HEK293 (cell line): ENCODE data around the gene SYTL5.

Experiments
- CTCF ChIA-PET: fragments of 350-600 bp; formaldehyde crosslinking; extraction: SDS; loops from one replicate; lab custom pipeline; 2021; ENCODE audit warnings: antibody characterized with exemption; lab: Yijun Ruan, JAX
- POLR2A ChIA-PET: fragments of 300-600 bp; formaldehyde crosslinking; extraction: SDS; loops from one replicate; lab custom pipeline; 2020; ENCODE audit warnings: antibody characterized with exemption, inconsistent platforms; lab: Yijun Ruan, JAX
- H3K27ac ChIP-seq: fragments of 200-500 bp; sonication (Bioruptor generic); 2 replicates; pipeline ENCODE4 v1.5.1; 2014; ENCODE audit warnings: low read depth, low read length, control low read depth, inconsistent platforms; ENCODE audit errors: extremely low read depth
- H3K36me3 ChIP-seq, 2 experiments: fragments of 200-500 bp in 1 of 2; sonication (Bioruptor generic) in 1 of 2; 1 replicate in 1 of 2; 2 replicates in 1 of 2; pipeline ENCODE4 v1.5.1; 2014 to 2017; ENCODE audit warnings: inconsistent platforms in 2 of 2, low read length in 2 of 2; ENCODE audit not compliant: control insufficient read depth in 2 of 2, insufficient read depth in 1 of 2
- H3K4me1 ChIP-seq: fragments of 200-500 bp; sonication (Bioruptor generic); 2 replicates; pipeline ENCODE4 v1.5.1; 2014; ENCODE audit warnings: mild to moderate bottlenecking, low read length, inconsistent platforms; ENCODE audit not compliant: control insufficient read depth, insufficient read depth
- H3K4me3 ChIP-seq: 2 replicates; pipeline ENCODE4 v1.5.1; 2011; ENCODE audit warnings: low read depth, mild to moderate bottlenecking, control low read depth, low read length, moderate library complexity
- H3K9me3 ChIP-seq: fragments of 200-500 bp; sonication (Bioruptor generic); 2 replicates; pipeline ENCODE4 v1.5.1; 2014; ENCODE audit warnings: low read depth, low read length, inconsistent platforms; ENCODE audit not compliant: control insufficient read depth, insufficient read depth
- CTCF ChIP-seq: fragments of 450-650 bp; formaldehyde crosslinking; IDR thresholded peaks from 2 replicates; pipeline ENCODE4 v1.5.1; 2016; ENCODE audit warnings: missing biosample characterization, missing genetic modification characterization
- ELK4 ChIP-seq: IDR thresholded peaks from 2 replicates; pipeline ENCODE4 v1.6.1; 2011; ENCODE audit warnings: mild to moderate bottlenecking, low read depth, low read length, borderline replicate concordance
- GLI2 ChIP-seq: fragments of 450-650 bp; formaldehyde crosslinking; IDR thresholded peaks from 2 replicates; pipeline ENCODE4; 2017; ENCODE audit warnings: missing biosample characterization, missing genetic modification characterization, low read depth, borderline replicate concordance
- GLI4 ChIP-seq: fragments of 450-650 bp; formaldehyde crosslinking; IDR thresholded peaks from 2 replicates; pipeline ENCODE4 v1.5.1; 2016; ENCODE audit warnings: missing biosample characterization, missing genetic modification characterization
- GLIS1 ChIP-seq: fragments of 450-650 bp; formaldehyde crosslinking; IDR thresholded peaks from 2 replicates; pipeline ENCODE4 v1.5.1; 2016; ENCODE audit warnings: missing biosample characterization, missing genetic modification characterization
- GLIS2 ChIP-seq: fragments of 450-650 bp; formaldehyde crosslinking; IDR thresholded peaks from 2 replicates; pipeline ENCODE4 v1.5.1; 2016; ENCODE audit warnings: missing biosample characterization, missing genetic modification characterization
- MEIS1 ChIP-seq: sonication (generic); formaldehyde crosslinking; IDR thresholded peaks from 2 replicates; pipeline ENCODE4 v1.8.1; 2022; ENCODE audit warnings: missing genetic modification reagents, mild to moderate bottlenecking, borderline replicate concordance
- PATZ1 ChIP-seq: fragments of 450-650 bp; formaldehyde crosslinking; IDR thresholded peaks from 2 replicates; pipeline ENCODE4 v1.5.1; 2016; ENCODE audit warnings: missing biosample characterization, missing genetic modification characterization
- PRDM4 ChIP-seq: fragments of 450-650 bp; formaldehyde crosslinking; IDR thresholded peaks from 2 replicates; pipeline ENCODE4 v1.5.1; 2017; ENCODE audit warnings: missing biosample characterization, missing genetic modification characterization
- SCRT2 ChIP-seq: fragments of 450-650 bp; formaldehyde crosslinking; IDR thresholded peaks from 2 replicates; pipeline ENCODE4 v1.5.1; 2016; ENCODE audit warnings: missing biosample characterization, missing genetic modification characterization
- SP2 ChIP-seq: fragments of 450-650 bp; formaldehyde crosslinking; IDR thresholded peaks from 2 replicates; pipeline ENCODE4 v1.5.1; 2016; ENCODE audit warnings: missing biosample characterization, missing genetic modification characterization
- TRIM28 ChIP-seq: IDR thresholded peaks from 2 replicates; pipeline ENCODE4 v1.6.1; 2011; ENCODE audit warnings: low read length, control low read depth, borderline replicate concordance
- YY1 ChIP-seq: fragments of 450-650 bp; formaldehyde crosslinking; IDR thresholded peaks from 2 replicates; pipeline ENCODE4 v1.5.1; 2018; ENCODE audit warnings: missing biosample characterization, missing genetic modification characterization
- ZBTB48 ChIP-seq: fragments of 450-650 bp; formaldehyde crosslinking; IDR thresholded peaks from 2 replicates; pipeline ENCODE4 v1.5.1; 2016; ENCODE audit warnings: missing biosample characterization, missing genetic modification characterization
- ZEB2 ChIP-seq: fragments of 450-650 bp; formaldehyde crosslinking; IDR thresholded peaks from 2 replicates; pipeline ENCODE4 v1.5.1; 2016; ENCODE audit warnings: missing biosample characterization, missing genetic modification characterization
- ZFP37 ChIP-seq: fragments of 450-650 bp; formaldehyde crosslinking; IDR thresholded peaks from 2 replicates; pipeline ENCODE4 v1.5.1; 2016; ENCODE audit warnings: missing biosample characterization, missing genetic modification characterization
- ZIC2 ChIP-seq: fragments of 450-650 bp; formaldehyde crosslinking; IDR thresholded peaks from 2 replicates; pipeline ENCODE4 v1.5.1; 2016; ENCODE audit warnings: missing biosample characterization, missing genetic modification characterization
- ZNF114 ChIP-seq: fragments of 450-650 bp; formaldehyde crosslinking; IDR thresholded peaks from 2 replicates; pipeline ENCODE4 v1.5.0; 2017; ENCODE audit warnings: missing biosample characterization, missing genetic modification characterization
- ZNF16 ChIP-seq: fragments of 450-650 bp; formaldehyde crosslinking; IDR thresholded peaks from 2 replicates; pipeline ENCODE4 v1.5.1; 2016; ENCODE audit warnings: low read depth, missing biosample characterization, missing genetic modification characterization
- ZNF18 ChIP-seq: fragments of 450-650 bp; formaldehyde crosslinking; IDR thresholded peaks from 2 replicates; pipeline ENCODE4 v1.5.1; 2016; ENCODE audit warnings: missing biosample characterization, missing genetic modification characterization
- ZNF2 ChIP-seq: fragments of 450-650 bp; formaldehyde crosslinking; IDR thresholded peaks from 2 replicates; pipeline ENCODE4 v1.5.1; 2016; ENCODE audit warnings: missing biosample characterization, missing genetic modification characterization
- ZNF211 ChIP-seq: fragments of 450-650 bp; formaldehyde crosslinking; IDR thresholded peaks from 2 replicates; pipeline ENCODE4 v1.5.1; 2016; ENCODE audit warnings: low read depth, missing biosample characterization, missing genetic modification characterization
- ZNF335 ChIP-seq: fragments of 450-650 bp; formaldehyde crosslinking; conservative IDR thresholded peaks from 2 replicates; pipeline ENCODE4 v1.5.1; 2016; ENCODE audit warnings: missing biosample characterization, missing genetic modification characterization
- ZNF354C ChIP-seq: fragments of 450-650 bp; formaldehyde crosslinking; IDR thresholded peaks from 2 replicates; pipeline ENCODE4 v1.5.1; 2016; ENCODE audit warnings: missing biosample characterization, missing genetic modification characterization, low read depth, borderline replicate concordance
- ZNF521 ChIP-seq: fragments of 450-650 bp; formaldehyde crosslinking; IDR thresholded peaks from 2 replicates; pipeline ENCODE4 v1.5.1; 2017; ENCODE audit warnings: missing biosample characterization, mild to moderate bottlenecking, missing genetic modification characterization
- ZNF549 ChIP-seq: fragments of 450-650 bp; IDR thresholded peaks from 2 replicates; pipeline ENCODE4 v1.5.1; 2018; ENCODE audit warnings: missing biosample characterization, missing genetic modification characterization, mild to moderate bottlenecking, inconsistent platforms, moderate library complexity
- ZNF558 ChIP-seq: fragments of 450-650 bp; formaldehyde crosslinking; IDR thresholded peaks from 2 replicates; pipeline ENCODE4 v1.5.1; 2016; ENCODE audit warnings: missing biosample characterization, missing genetic modification characterization
- ZNF670 ChIP-seq: fragments of 450-650 bp; formaldehyde crosslinking; IDR thresholded peaks from 2 replicates; pipeline ENCODE4 v1.5.1; 2016; ENCODE audit warnings: missing biosample characterization, missing genetic modification characterization, low read depth
- ZNF701 ChIP-seq: fragments of 450-650 bp; formaldehyde crosslinking; IDR thresholded peaks from 2 replicates; pipeline ENCODE4 v1.5.1; 2016; ENCODE audit warnings: missing biosample characterization, missing genetic modification characterization
- ZNF768 ChIP-seq: fragments of 450-650 bp; formaldehyde crosslinking; IDR thresholded peaks from 2 replicates; pipeline ENCODE4 v1.5.1; 2018; ENCODE audit warnings: missing biosample characterization, mild to moderate bottlenecking, missing genetic modification characterization
- ZNF785 ChIP-seq: fragments of 450-650 bp; formaldehyde crosslinking; IDR thresholded peaks from 2 replicates; pipeline ENCODE4 v1.5.1; 2016; ENCODE audit warnings: missing biosample characterization, missing genetic modification characterization
- ZNF843 ChIP-seq: fragments of 450-650 bp; formaldehyde crosslinking; IDR thresholded peaks from 2 replicates; pipeline ENCODE4 v1.5.1; 2016; ENCODE audit warnings: missing biosample characterization, missing genetic modification characterization
- ZSCAN23 ChIP-seq: fragments of 450-650 bp; formaldehyde crosslinking; IDR thresholded peaks from 2 replicates; pipeline ENCODE4 v1.5.1; 2016; ENCODE audit warnings: missing biosample characterization, missing genetic modification characterization

Gene SYTL5

GRCh38 chrX:38044701-38045100 lies 38.3 kb downstream of the SYTL5 start:
- H3K36me3 ChIP-seq: no peaks in the 10 kb centered on the region
- peaks cover 11% of the 10 kb centered on the region; the same call in 1 of the 2 replicates for H3K4me1 ChIP-seq
- H3K27ac ChIP-seq: 0 out of 2 replicates have a peak overlapping the region, but pooled peaks have one; percentile 20
- CTCF ChIA-PET: no interaction called here
- POLR2A ChIA-PET: no interaction called here
- no peak overlapping the region for H3K4me3 ChIP-seq
- H3K9me3 ChIP-seq: no peaks in the 10 kb centered on the region
- TF ChIP-seq ZBTB48 (tag by site-specific recombination): no peak
- no peak for TF ChIP-seq GLI4
- TF ChIP-seq ZNF211 (tag by site-specific recombination): no peak
- TF ChIP-seq TRIM28: peak; percentile 56; the same call in 1 of the 2 replicates
- no peak for TF ChIP-seq ZNF114 (tag by site-specific recombination)
- TF ChIP-seq SCRT2 (tag by site-specific recombination): no peak
- TF ChIP-seq ZNF670 (tag by site-specific recombination): no peak
- no peak for TF ChIP-seq ZNF16 (tag by site-specific recombination)
- no peak for TF ChIP-seq ELK4
- no peak for TF ChIP-seq CTCF (tag by site-specific recombination)
- no peak for TF ChIP-seq ZFP37 (tag by site-specific recombination)
- TF ChIP-seq YY1 (tag by site-specific recombination): no peak
- TF ChIP-seq ZEB2: no peak
- TF ChIP-seq ZSCAN23 (tag by site-specific recombination): 0 out of 2 replicates have a peak, but pooled peaks have one; percentile 20
- TF ChIP-seq PRDM4 (tag by site-specific recombination): no peak
- TF ChIP-seq ZNF2: no peak
- 0 out of 2 replicates have a peak, but pooled peaks have one; percentile 36 for TF ChIP-seq ZNF18 (tag by site-specific recombination)
- TF ChIP-seq ZNF335 (tag by site-specific recombination): no peak
- no peak for TF ChIP-seq ZNF521 (tag by site-specific recombination)
- no peak for TF ChIP-seq ZNF549 (tag by site-specific recombination)
- TF ChIP-seq MEIS1: no peak
- TF ChIP-seq ZNF843 (tag by site-specific recombination): peak; percentile 88
- no peak for TF ChIP-seq PATZ1 (tag by site-specific recombination)
- TF ChIP-seq ZNF785 (tag by site-specific recombination): no peak
- no peak for TF ChIP-seq SP2
- TF ChIP-seq ZNF701 (tag by site-specific recombination): no peak
- TF ChIP-seq ZNF354C (tag by site-specific recombination): no peak
- TF ChIP-seq GLI2 (tag by site-specific recombination): peak; percentile 86
- no peak for TF ChIP-seq ZNF558 (tag by site-specific recombination)
- TF ChIP-seq ZIC2 (tag by site-specific recombination): no peak
- TF ChIP-seq GLIS2 (tag by site-specific recombination): no peak
- TF ChIP-seq ZNF768 (tag by site-specific recombination): no peak
- peak; percentile 48; the same call in 1 of the 2 replicates for TF ChIP-seq GLIS1 (tag by site-specific recombination)
